GM19463 (cell line): ENCODE measurements around the gene ADORA2A.

Experiments used
- ATAC-seq: cut with Tn5 transposase; IDR thresholded peaks from one replicate; pipeline ENCODE4 v1.9.1; 2021; ENCODE audit warnings: mild to moderate bottlenecking, moderate library complexity; ENCODE audit not compliant: unreplicated experiment

Gene ADORA2A

GRCh38 chr22:24427500-24428164 lies at the start of gene ADORA2A:
TSS of gene ADORA2A (plus strand) at chr22:24427599. CDS start at chr22:24433405, 5,806 bp downstream.
- ATAC-seq, result peak; percentile 65

GRCh38 chr22:24379536-24379935 lies 47.9 kb upstream of the ADORA2A start:
- ATAC-seq, result no peak

GRCh38 chr22:24380220-24380904 lies 47.0 kb upstream of the ADORA2A start:
- no peak for ATAC-seq

- no peak for ATAC-seq
Observed at GRCh38 chr22:24380905-24381230, 46.5 kb upstream of the ADORA2A start.

- no peak for ATAC-seq
Observed at GRCh38 chr22:24383061-24383460, 44.3 kb upstream of the ADORA2A start.

- ATAC-seq, result no peak
Observed at GRCh38 chr22:24384131-24384530, 43.3 kb upstream of the ADORA2A start.

- ATAC-seq, result no peak
Observed at GRCh38 chr22:24386937-24387471, 40.4 kb upstream of the ADORA2A start.

- ATAC-seq, result no peak
Observed at GRCh38 chr22:24389680-24390079, 37.7 kb upstream of the ADORA2A start.

- no peak for ATAC-seq
Observed at GRCh38 chr22:24390156-24390555, 37.2 kb upstream of the ADORA2A start.

- no peak for ATAC-seq
Observed at GRCh38 chr22:24390576-24390975, 36.8 kb upstream of the ADORA2A start.

GRCh38 chr22:24391836-24392217 lies 35.6 kb upstream of the ADORA2A start:
- no peak for ATAC-seq

GRCh38 chr22:24392218-24392931 lies 35.0 kb upstream of the ADORA2A start:
- no peak for ATAC-seq

- no peak for ATAC-seq
Observed at GRCh38 chr22:24393012-24393559, 34.3 kb upstream of the ADORA2A start.

GRCh38 chr22:24393848-24394247 lies 33.6 kb upstream of the ADORA2A start:
- no peak for ATAC-seq

- ATAC-seq, result no peak
Observed at GRCh38 chr22:24394254-24394653, 33.1 kb upstream of the ADORA2A start.

- ATAC-seq, result no peak
Observed at GRCh38 chr22:24398409-24398808, 29.0 kb upstream of the ADORA2A start.

- peak; percentile 12 for ATAC-seq
Observed at GRCh38 chr22:24400034-24400725, 27.2 kb upstream of the ADORA2A start.

GRCh38 chr22:24400726-24401596 lies 26.4 kb upstream of the ADORA2A start:
- peak; percentile 41 for ATAC-seq

- no peak for ATAC-seq
Observed at GRCh38 chr22:24401931-24402367, 25.4 kb upstream of the ADORA2A start.
